GM12878 (cell line): ENCODE data around the gene COG2. TPM values are rescaled to one million over a fixed set of nuclear protein-coding genes. Genes with fewer than 3 reads are reported as not detected.

Source experiments
- ATAC-seq: fragments of 200-7000 bp; cut with Tn5 transposase; 3 replicates; pipeline ENCODE4 v1.9.1; 2020; ENCODE audit warnings: mild to moderate bottlenecking, moderate library complexity
- BruUV-seq: library from RNA; stranded (reverse); fragments of 400-500 nt; replicated peaks from 2 replicates; lab custom pipeline; 2021; lab: Mats Ljungman, UMichigan
- CTCF ChIA-PET: fragments of 300-600 bp; sonication (Branson Sonifier 250); formaldehyde crosslinking; extraction: SDS; loops from one replicate; lab custom pipeline; 2021; ENCODE audit warnings: inconsistent platforms; lab: Yijun Ruan, JAX
- POLR2A ChIA-PET: fragments of 350-600 bp; formaldehyde crosslinking; extraction: SDS; loops from one replicate; lab custom pipeline; 2021; ENCODE audit warnings: inconsistent platforms; lab: Charles Lee
- RAD21 ChIA-PET: fragments of 300-600 bp; sonication (Branson Sonifier 250); formaldehyde crosslinking; loops from one replicate; lab custom pipeline; 2023; ENCODE audit warnings: antibody characterized with exemption; ENCODE audit not compliant: unreplicated experiment; lab: Charles Lee
- SMC1A ChIA-PET: fragments of 300-600 bp; sonication (Branson Sonifier 250); formaldehyde crosslinking; loops from one replicate; lab custom pipeline; 2023; ENCODE audit not compliant: unreplicated experiment, uncharacterized antibody; lab: Charles Lee
- DNase-seq: peaks from one replicate; pipeline ENCODE4 v3.0.0-alpha.2; 2011; ENCODE audit warnings: low read depth, low spot score
- FAIRE-seq: peaks from 3 replicates; lab custom pipeline; 2011; peaks lifted over from hg19 to GRCh38; lab: Jason Lieb, UNC
- H2AFZ ChIP-seq: 2 replicates; pipeline ENCODE4 v1.6.0; 2011; ENCODE audit warnings: low read depth, low read length, control low read depth; ENCODE audit not compliant: control insufficient read depth
- H3K27ac ChIP-seq: 2 replicates; pipeline ENCODE4 v1.5.1; 2011; ENCODE audit warnings: control low read depth; ENCODE audit not compliant: control insufficient read depth, insufficient read depth
- H3K27me3 ChIP-seq, 2 experiments: replicated peaks in 1 of 2; 2 replicates each; pipeline versions ENCODE4 v1.6.0 to v1.6.1; 2011; ENCODE audit warnings: low read length in 1 of 2; ENCODE audit not compliant: control insufficient read depth in 2 of 2, insufficient read depth in 2 of 2
- H3K36me3 ChIP-seq, 2 experiments: 2 replicates each; pipeline ENCODE4 v1.5.1; 2011; ENCODE audit warnings: low read length in 1 of 2; ENCODE audit not compliant: control insufficient read depth in 2 of 2, insufficient read depth in 2 of 2
- H3K4me1 ChIP-seq: 2 replicates; pipeline ENCODE4 v1.6.1; 2011; ENCODE audit warnings: mild to moderate bottlenecking, low read length, moderate library complexity, mixed read lengths; ENCODE audit not compliant: control insufficient read depth, insufficient read depth
- H3K4me2 ChIP-seq: 2 replicates; pipeline ENCODE4 v1.6.0; 2011; ENCODE audit warnings: control low read depth; ENCODE audit not compliant: control insufficient read depth, insufficient read depth
- H3K4me3 ChIP-seq: fragments of 200-600 bp; sonication (generic); 2 replicates; pipeline ENCODE4 v1.5.1; 2016
- H3K79me2 ChIP-seq: 2 replicates; pipeline ENCODE4 v1.6.0; 2011; ENCODE audit warnings: low read length; ENCODE audit not compliant: control insufficient read depth, insufficient read depth
- H3K9ac ChIP-seq: 2 replicates; pipeline ENCODE4 v1.8.0; 2011; ENCODE audit warnings: low read length, control low read depth, mixed read lengths; ENCODE audit not compliant: control insufficient read depth, insufficient read depth
- H3K9me3 ChIP-seq: replicated peaks from 3 replicates; pipeline ENCODE4 v1.5.1; 2011; ENCODE audit warnings: mild to moderate bottlenecking, low read length; ENCODE audit not compliant: control insufficient read depth, insufficient read depth
- H4K20me1 ChIP-seq: 2 replicates; pipeline ENCODE4 v1.6.0; 2011; ENCODE audit not compliant: control insufficient read depth, insufficient read depth
- BMI1 ChIP-seq: fragments of 450-650 bp; IDR thresholded peaks from 2 replicates; pipeline ENCODE4 v1.6.1; 2016; ENCODE audit warnings: mild to moderate bottlenecking, moderate library complexity, borderline replicate concordance
- CHD1 ChIP-seq: IDR thresholded peaks from 2 replicates; pipeline ENCODE4 v1.6.1; 2012; ENCODE audit warnings: low read depth, low read length, improper control_type of control experiment
- EGR1 ChIP-seq, 2 experiments: IDR thresholded peaks; 1 replicate in 1 of 2; 2 replicates in 1 of 2; pipeline ENCODE4 v1.6.1; 2011 to 2012; ENCODE audit warnings: low read depth in 2 of 2, low read length in 2 of 2, borderline replicate concordance in 1 of 2, mild to moderate bottlenecking in 1 of 2, moderate library complexity in 1 of 2
- IKZF1 ChIP-seq: fragments of 450-650 bp; conservative IDR thresholded peaks from 2 replicates; pipeline ENCODE4 v1.6.1; 2017; ENCODE audit warnings: antibody characterized with exemption, mild to moderate bottlenecking
- JUND ChIP-seq: IDR thresholded peaks from 2 replicates; pipeline ENCODE4 v1.6.1; 2012; ENCODE audit warnings: low read depth, mild to moderate bottlenecking, low read length, improper control_type of control experiment, moderate library complexity
- MEF2A ChIP-seq: IDR thresholded peaks from 2 replicates; pipeline ENCODE4 v1.6.1; 2011; ENCODE audit warnings: low read depth, mild to moderate bottlenecking, low read length, moderate library complexity; ENCODE audit not compliant: insufficient read depth
- NFIC ChIP-seq: IDR thresholded peaks from 2 replicates; pipeline ENCODE4 v1.6.1; 2012; ENCODE audit warnings: low read depth, mild to moderate bottlenecking, inconsistent platforms, low read length, moderate library complexity
- PBX3 ChIP-seq: IDR thresholded peaks from 2 replicates; pipeline ENCODE4 v1.6.1; 2011; ENCODE audit warnings: mild to moderate bottlenecking, low read depth, low read length, moderate library complexity; ENCODE audit not compliant: insufficient replicate concordance
- RELA ChIP-seq: fragments of 450-650 bp; IDR thresholded peaks from 2 replicates; pipeline ENCODE4 v1.8.0; 2014; ENCODE audit warnings: borderline replicate concordance; ENCODE audit not compliant: partially characterized antibody
- SIN3A ChIP-seq: IDR thresholded peaks from 2 replicates; pipeline ENCODE4 v1.6.1; 2012; ENCODE audit warnings: low read depth, low read length, improper control_type of control experiment
- SRF ChIP-seq, 2 experiments: IDR thresholded peaks; 2 replicates each; pipeline ENCODE4 v1.6.1; 2011; ENCODE audit warnings: low read depth in 2 of 2, low read length in 2 of 2, mild to moderate bottlenecking in 1 of 2, moderate library complexity in 1 of 2
- ZNF274 ChIP-seq: IDR thresholded peaks from one replicate; pipeline ENCODE4 v1.8.0; 2011; ENCODE audit not compliant: insufficient read length, insufficient read depth
- ZNF622 ChIP-seq: fragments of 450-650 bp; IDR thresholded peaks from 2 replicates; pipeline ENCODE4 v1.6.1; 2017; ENCODE audit warnings: mild to moderate bottlenecking, inconsistent platforms
- WGBS: methylation state at CpG from one replicate; pipeline ENCODE4 v1.1.6; 2016; ENCODE audit warnings: low lambda C conversion rate; ENCODE audit not compliant: insufficient replicate concordance, insufficient coverage; ENCODE audit errors: missing lambda C conversion rate; 5-methylcytosine and 5-hydroxymethylcytosine counted together
- in situ Hi-C: fragments of 300-500 bp; cut with MboI; formaldehyde crosslinking; loops from 9 replicates; pipeline ENCODE4 v1.14.3; 2018; ENCODE audit warnings: mixed read lengths
- intact Hi-C: fragments of 100-400 bp; cut with micrococcal nuclease; formaldehyde crosslinking; loops from one replicate; pipeline ENCODE4 v1.14.2; 2022; ENCODE audit not compliant: unreplicated experiment
- polyA plus RNA-seq, 11 experiments: library from polyadenylated mRNA; depleted of rRNA in 4 of 11; unstranded in 6 of 11; stranded (reverse) in 5 of 11; fragments of >200 nt; fragmentation: Nextera tagmentation in 4 of 11; fragmentation: Illumina TruSeq in 1 of 11; extraction: Ambion mirVana in 4 of 11; extraction: Trizol in 1 of 11; gene quantifications; 1 replicate in 1 of 11; 2 replicates in 10 of 11; pipeline versions ENCODE4 v1.2.1 to v1.2.3, GENCODE V29; 2011 to 2016; ENCODE audit warnings: inconsistent platforms in 2 of 11, missing spikeins in 2 of 11, low read depth in 1 of 11
- total RNA-seq, 4 experiments: library from RNA; depleted of rRNA in 3 of 4; stranded (reverse); fragments of >200 nt in 3 of 4; fragmentation: Illumina TruSeq in 1 of 4; extraction: Trizol in 1 of 4; gene quantifications; 2 replicates each; pipeline versions ENCODE4 v1.2.1 to v1.2.3, GENCODE V29; 2013 to 2021

The COG2 gene
- total and polyA plus RNA-seq, 10 of the 15 experiments (the other 5 are each of a cell fraction or from before 2014, with no cell fraction given), result 15.0 to 31.5 (median 28.3) TPM

GRCh38 chr1:230725256-230726012 is 83.2 kb downstream of the COG2 start (continued):
- TF ChIP-seq PBX3, result no peak
- TF ChIP-seq MEF2A, result no peak
- TF ChIP-seq NFIC, result no peak

GRCh38 chr1:230728710-230729392 is 86.6 kb downstream of the COG2 start:
- no peaks in the 10 kb centered on the region for H3K27me3 ChIP-seq
- H2AFZ ChIP-seq, result no peak overlapping the region
- no peaks in the 10 kb centered on the region for H3K9me3 ChIP-seq
- no peak for FAIRE-seq
- POLR2A ChIA-PET, result no interaction called here
- no peaks in the 10 kb centered on the region for H4K20me1 ChIP-seq
- WGBS, result 62% methylated on average over 6 of the region's 6 CpGs
- H3K27ac ChIP-seq, result no peak overlapping the region
- intact Hi-C loops, result no loop called here
- in situ Hi-C loops, result no loop called here
- no peaks in the 10 kb centered on the region for H3K4me1 ChIP-seq
- RAD21 ChIA-PET, result no interaction called here
- no peak for DNase-seq
- no peak for ATAC-seq
- H3K9ac ChIP-seq, result no peak overlapping the region
- SMC1A ChIA-PET, result no interaction called here
- no peak overlapping the region for H3K4me3 ChIP-seq
- CTCF ChIA-PET, result no interaction called here
- H3K4me2 ChIP-seq, result no peak overlapping the region
- no peaks in the 10 kb centered on the region for H3K36me3 ChIP-seq
- no TSS peak for BruUV-seq
- H3K79me2 ChIP-seq, result no peaks in the 10 kb centered on the region
- TF ChIP-seq CHD1 (no peak), IKZF1 (no peak), SIN3A (no peak), ZNF622 (no peak), RELA (no peak), SRF (IDR thresholded peaks at IDR 0.05; ENCODE audit: low read depth in 2 of 2, low read length in 2 of 2) (no peak), JUND (no peak), ZNF274 (no peak), BMI1 (no peak), EGR1 (IDR thresholded peaks at IDR 0.05; ENCODE audit: borderline replicate concordance in 1 of 2, low read depth in 2 of 2, low read length in 2 of 2) (no peak)
